ENCODE results near the gene CTXN1.

GRCh38 chr19:7916103-7916954, 9.6 kb downstream of the CTXN1 start:
- no peak for TF ChIP-seq EP300 (IDR thresholded peaks at IDR 0.05)
- TF ChIP-seq POLR2A (IDR thresholded peaks at IDR 0.05), result no peak

Measured in gastroesophageal sphincter (tissue), 2 donors.